Measurements from ENCODE around the gene CBR1. TPM values are rescaled to one million over a fixed set of nuclear protein-coding genes. Genes with fewer than 3 reads are reported as not detected.
A peak's percentile ranks its signal among the peaks of the same experiment; 100 is the strongest.

Gene CBR1
- total RNA-seq, 1 experiment from 2014 or later: 297 TPM

DNA sequence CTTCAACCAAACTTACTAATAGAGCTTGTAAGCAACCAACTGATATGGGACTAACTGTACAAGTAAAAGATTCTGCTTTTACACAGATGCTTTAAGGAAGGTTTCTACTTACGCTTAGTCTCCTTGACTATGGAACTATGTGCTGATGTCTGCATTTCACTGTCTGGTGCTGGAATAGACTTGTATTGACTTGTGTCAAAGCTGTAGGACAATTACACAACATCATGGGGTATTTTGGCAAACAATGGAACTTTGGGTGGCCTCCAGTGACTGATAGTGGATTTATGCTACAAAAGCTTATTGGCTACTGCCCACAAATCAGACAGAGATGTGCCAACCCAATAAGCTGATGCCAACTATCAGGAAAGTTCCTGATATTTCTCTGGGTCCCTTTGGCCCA, 10.6 kb downstream of the CBR1 start:
- no peak for ATAC-seq
- intact Hi-C loops (cut with micrococcal nuclease): no loop called here
- POLR2A ChIA-PET (ENCODE audit: unreplicated experiment): no interaction called here

DNA sequence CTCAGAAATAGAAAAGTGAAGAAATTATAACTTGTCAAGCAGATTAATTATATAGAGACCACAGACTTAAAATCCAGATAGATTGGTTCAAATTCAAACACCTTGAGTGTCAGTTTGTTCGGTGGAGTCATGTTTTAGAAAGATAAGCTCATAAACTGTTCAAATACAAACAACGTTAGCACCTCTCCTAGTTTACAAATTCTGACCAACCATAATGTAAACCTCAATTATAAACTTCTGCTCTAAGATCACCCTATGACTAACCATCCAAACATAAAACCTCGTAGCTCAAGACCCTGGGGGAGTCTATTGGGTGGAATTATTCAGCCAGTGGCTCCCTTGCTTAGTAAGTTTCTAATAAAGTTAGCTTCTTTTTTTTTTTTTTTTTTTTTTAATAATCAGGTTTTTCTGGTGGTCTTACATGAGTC, 12.4 kb downstream of the CBR1 start:
- H3K79me2 ChIP-seq (ENCODE audit: low read length): no peaks in the 10 kb centered on the region
- intact Hi-C loops (cut with micrococcal nuclease): no loop called here
- no peaks in the 10 kb centered on the region for H3K36me3 ChIP-seq (ENCODE audit: low read depth, low read length)
- H3K9ac ChIP-seq (ENCODE audit: low read length): no peak overlapping the region
- no peak overlapping the region; the same call in 1 of the 2 replicates for H2AFZ ChIP-seq (ENCODE audit: low read length)
- TF ChIP-seq, protein P1, sequence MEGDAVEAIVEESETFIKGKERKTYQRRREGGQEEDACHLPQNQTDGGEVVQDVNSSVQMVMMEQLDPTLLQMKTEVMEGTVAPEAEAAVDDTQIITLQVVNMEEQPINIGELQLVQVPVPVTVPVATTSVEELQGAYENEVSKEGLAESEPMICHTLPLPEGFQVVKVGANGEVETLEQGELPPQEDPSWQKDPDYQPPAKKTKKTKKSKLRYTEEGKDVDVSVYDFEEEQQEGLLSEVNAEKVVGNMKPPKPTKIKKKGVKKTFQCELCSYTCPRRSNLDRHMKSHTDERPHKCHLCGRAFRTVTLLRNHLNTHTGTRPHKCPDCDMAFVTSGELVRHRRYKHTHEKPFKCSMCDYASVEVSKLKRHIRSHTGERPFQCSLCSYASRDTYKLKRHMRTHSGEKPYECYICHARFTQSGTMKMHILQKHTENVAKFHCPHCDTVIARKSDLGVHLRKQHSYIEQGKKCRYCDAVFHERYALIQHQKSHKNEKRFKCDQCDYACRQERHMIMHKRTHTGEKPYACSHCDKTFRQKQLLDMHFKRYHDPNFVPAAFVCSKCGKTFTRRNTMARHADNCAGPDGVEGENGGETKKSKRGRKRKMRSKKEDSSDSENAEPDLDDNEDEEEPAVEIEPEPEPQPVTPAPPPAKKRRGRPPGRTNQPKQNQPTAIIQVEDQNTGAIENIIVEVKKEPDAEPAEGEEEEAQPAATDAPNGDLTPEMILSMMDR (conservative IDR thresholded peaks at IDR 0.05; ENCODE audit: low read depth, low read length): no peak
- TF ChIP-seq EZH2 (IDR thresholded peaks at IDR 0.05; ENCODE audit: low read length, unreplicated experiment) (no peak), EZH2phosphoT487 (IDR thresholded peaks at IDR 0.05; ENCODE audit: borderline replicate concordance, low read length) (no peak)
- DNase-seq: peak; percentile 40
- H3F3A ChIP-seq (ENCODE audit: low read length, unreplicated experiment): no peaks in the 10 kb centered on the region
- ChIA-PET POLR2A (ENCODE audit: unreplicated experiment) (interaction anchor here (0.6 kb wide), 1 partner anchor 383 kb away, joined by 6 read pairs; no protein-coding TSS in a partner anchor), CTCF (interaction anchor here (0.6 kb wide), 1 partner anchor 43 kb away, joined by 4 read pairs; no protein-coding TSS in a partner anchor)
- no peak overlapping the region for H3K4me2 ChIP-seq (ENCODE audit: low read length)
- H3K4me3 ChIP-seq (ENCODE audit: low read length): no peak overlapping the region
- peaks cover 5% of the 10 kb centered on the region; the same call in 1 of the 2 replicates for H3K4me1 ChIP-seq (ENCODE audit: insufficient read depth, low read length)
- no TSS peak for BruUV-seq (replicated peaks)
- H3K27me3 ChIP-seq (ENCODE audit: low read length): no peaks in the 10 kb centered on the region
- no peak overlapping the region for H3K27ac ChIP-seq (ENCODE audit: low read length)
- H3K9me2 ChIP-seq (replicated peaks; ENCODE audit: low read length): no peaks in the 10 kb centered on the region
- ATAC-seq: peak; percentile 88
- H4K20me1 ChIP-seq (ENCODE audit: low read length): no peaks in the 10 kb centered on the region
- no peaks in the 10 kb centered on the region for H3K9me3 ChIP-seq (ENCODE audit: low read length)

More for the DNA sequence above, 10.6 kb downstream of the CBR1 start:
- no peaks in the 10 kb centered on the region for H3F3A ChIP-seq (ENCODE audit: low read length, unreplicated experiment)
- no peaks in the 10 kb centered on the region for H3K27me3 ChIP-seq (ENCODE audit: low read length)
- no peak for TF ChIP-seq EZH2 (IDR thresholded peaks at IDR 0.05; ENCODE audit: low read length, unreplicated experiment)
- TF ChIP-seq EZH2phosphoT487 (IDR thresholded peaks at IDR 0.05; ENCODE audit: borderline replicate concordance, low read length): no peak
- TF ChIP-seq, protein P1 (conservative IDR thresholded peaks at IDR 0.05; ENCODE audit: low read depth, low read length): no peak
- no peak overlapping the region for H2AFZ ChIP-seq (ENCODE audit: low read length)
- no peaks in the 10 kb centered on the region for H4K20me1 ChIP-seq (ENCODE audit: low read length)
- no peak overlapping the region for H3K9ac ChIP-seq (ENCODE audit: low read length)
- no peak overlapping the region for H3K27ac ChIP-seq (ENCODE audit: low read length)
- H3K4me2 ChIP-seq (ENCODE audit: low read length): no peak overlapping the region
- no peaks in the 10 kb centered on the region for H3K36me3 ChIP-seq (ENCODE audit: low read depth, low read length)
- no peaks in the 10 kb centered on the region for H3K9me2 ChIP-seq (replicated peaks; ENCODE audit: low read length)
- H3K4me1 ChIP-seq (ENCODE audit: insufficient read depth, low read length): peaks cover 5% of the 10 kb centered on the region; the same call in 1 of the 2 replicates
- H3K79me2 ChIP-seq (ENCODE audit: low read length): no peaks in the 10 kb centered on the region
- H3K9me3 ChIP-seq (ENCODE audit: low read length): no peaks in the 10 kb centered on the region
- BruUV-seq (replicated peaks): no TSS peak
- CTCF ChIA-PET: no interaction called here
- DNase-seq: no peak
- no peak overlapping the region for H3K4me3 ChIP-seq (ENCODE audit: low read length)

DNA sequence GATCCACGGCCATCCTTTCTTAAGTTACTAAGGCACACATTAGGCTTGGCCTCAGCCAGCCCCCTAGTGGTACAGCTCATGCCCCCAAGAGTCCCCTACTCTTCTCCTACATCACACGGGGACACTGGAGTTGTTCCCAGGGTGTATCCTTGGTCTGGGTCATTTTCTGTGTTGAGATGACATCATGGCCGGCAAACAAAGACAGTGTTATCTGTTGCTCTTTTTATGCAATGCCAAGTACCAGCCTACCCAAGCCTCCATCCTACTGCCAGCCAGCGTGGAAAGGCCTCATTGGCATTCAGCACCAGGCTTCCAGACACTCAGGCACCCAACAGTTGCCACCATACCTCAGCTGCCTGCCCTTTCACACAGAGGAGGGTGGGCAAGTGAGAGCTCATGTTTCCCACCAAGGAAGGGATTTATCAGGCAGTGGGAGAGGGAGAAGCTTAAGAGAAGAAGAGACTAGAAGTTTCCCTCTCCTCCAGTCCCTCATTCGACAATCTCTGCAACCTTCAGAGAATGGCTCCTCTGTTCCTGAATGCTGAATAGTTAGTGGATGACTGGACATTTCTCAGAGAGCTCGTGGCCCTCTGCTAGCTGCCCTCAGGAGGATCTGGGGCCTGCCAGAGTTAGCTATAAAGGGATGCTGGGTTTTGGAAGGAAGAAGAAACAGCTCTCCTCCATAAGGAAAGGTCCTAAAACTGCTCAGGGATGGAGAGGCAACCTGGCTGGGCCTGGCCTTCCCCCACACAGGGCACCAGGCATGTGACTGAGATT, 17.7 kb downstream of the CBR1 start:
- no peak overlapping the region for H3K4me3 ChIP-seq (ENCODE audit: low read length)
- H2AFZ ChIP-seq (ENCODE audit: low read length): no peak overlapping the region
- H3K9ac ChIP-seq (ENCODE audit: low read length): no peak overlapping the region
- no peak overlapping the region for H3K27ac ChIP-seq (ENCODE audit: low read length)
- no peak overlapping the region for H3K4me2 ChIP-seq (ENCODE audit: low read length)
- H3K9me2 ChIP-seq (replicated peaks; ENCODE audit: low read length): no peaks in the 10 kb centered on the region
- H3K36me3 ChIP-seq (ENCODE audit: low read depth, low read length): no peaks in the 10 kb centered on the region
- ChIA-PET POLR2A (ENCODE audit: unreplicated experiment) (no interaction called here), CTCF (no interaction called here)
- H3K27me3 ChIP-seq (ENCODE audit: low read length): no peaks in the 10 kb centered on the region
- ATAC-seq (no peak), DNase-seq (no peak)
- no peaks in the 10 kb centered on the region for H3K4me1 ChIP-seq (ENCODE audit: insufficient read depth, low read length)
- TF ChIP-seq EZH2 (IDR thresholded peaks at IDR 0.05; ENCODE audit: low read length, unreplicated experiment) (no peak), EZH2phosphoT487 (IDR thresholded peaks at IDR 0.05; ENCODE audit: borderline replicate concordance, low read length) (no peak)
- TF ChIP-seq, protein P1 (conservative IDR thresholded peaks at IDR 0.05; ENCODE audit: low read depth, low read length): peak; percentile 27; the same call in 1 of the 2 replicates
- H3F3A ChIP-seq (ENCODE audit: low read length, unreplicated experiment): no peaks in the 10 kb centered on the region
- peaks cover under 1% of the 10 kb centered on the region; the same call in 1 of the 2 replicates for H3K9me3 ChIP-seq (ENCODE audit: low read length)
- BruUV-seq (replicated peaks): no TSS peak
- H4K20me1 ChIP-seq (ENCODE audit: low read length): no peaks in the 10 kb centered on the region
- H3K79me2 ChIP-seq (ENCODE audit: low read length): no peaks in the 10 kb centered on the region
- intact Hi-C loops (cut with micrococcal nuclease): no loop called here

Measured in PC-3 (cell line).